Measurements from ENCODE around the gene LINC01488. TPM values are rescaled to one million over a fixed set of nuclear protein-coding genes. Genes with fewer than 3 reads are reported as not detected.

LINC01488 gene
- total RNA-seq, 1 experiment from 2014 or later: not detected

DNA sequence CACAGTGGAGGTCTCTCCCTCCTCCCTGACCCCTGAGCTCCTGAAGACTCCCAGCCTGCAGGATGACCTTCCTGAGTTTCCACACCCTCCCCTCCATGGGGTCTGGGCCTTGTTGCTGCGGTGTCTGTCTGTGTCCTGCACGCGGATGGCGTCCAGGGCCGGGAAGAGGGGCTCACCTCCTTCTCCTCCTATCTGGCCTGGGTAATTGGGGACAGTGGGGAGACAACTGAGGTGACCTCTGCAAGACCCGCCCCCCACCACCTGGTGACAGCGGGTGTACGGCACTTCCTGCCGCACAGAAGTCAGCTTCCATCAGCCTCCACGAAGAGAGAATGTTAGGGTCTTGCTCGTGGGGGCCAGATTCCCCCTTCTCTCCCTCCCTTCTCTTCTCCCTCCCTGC lies 31.7 kb downstream of the LINC01488 start:
- TF ChIP-seq, protein P1, sequence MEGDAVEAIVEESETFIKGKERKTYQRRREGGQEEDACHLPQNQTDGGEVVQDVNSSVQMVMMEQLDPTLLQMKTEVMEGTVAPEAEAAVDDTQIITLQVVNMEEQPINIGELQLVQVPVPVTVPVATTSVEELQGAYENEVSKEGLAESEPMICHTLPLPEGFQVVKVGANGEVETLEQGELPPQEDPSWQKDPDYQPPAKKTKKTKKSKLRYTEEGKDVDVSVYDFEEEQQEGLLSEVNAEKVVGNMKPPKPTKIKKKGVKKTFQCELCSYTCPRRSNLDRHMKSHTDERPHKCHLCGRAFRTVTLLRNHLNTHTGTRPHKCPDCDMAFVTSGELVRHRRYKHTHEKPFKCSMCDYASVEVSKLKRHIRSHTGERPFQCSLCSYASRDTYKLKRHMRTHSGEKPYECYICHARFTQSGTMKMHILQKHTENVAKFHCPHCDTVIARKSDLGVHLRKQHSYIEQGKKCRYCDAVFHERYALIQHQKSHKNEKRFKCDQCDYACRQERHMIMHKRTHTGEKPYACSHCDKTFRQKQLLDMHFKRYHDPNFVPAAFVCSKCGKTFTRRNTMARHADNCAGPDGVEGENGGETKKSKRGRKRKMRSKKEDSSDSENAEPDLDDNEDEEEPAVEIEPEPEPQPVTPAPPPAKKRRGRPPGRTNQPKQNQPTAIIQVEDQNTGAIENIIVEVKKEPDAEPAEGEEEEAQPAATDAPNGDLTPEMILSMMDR (IDR thresholded peaks at IDR 0.05; ENCODE audit: insufficient read depth in 1 of 2, low read depth in 1 of 2, low read length in 1 of 2, severe bottlenecking in 1 of 2, unreplicated experiment in 1 of 2): no peak

DNA sequence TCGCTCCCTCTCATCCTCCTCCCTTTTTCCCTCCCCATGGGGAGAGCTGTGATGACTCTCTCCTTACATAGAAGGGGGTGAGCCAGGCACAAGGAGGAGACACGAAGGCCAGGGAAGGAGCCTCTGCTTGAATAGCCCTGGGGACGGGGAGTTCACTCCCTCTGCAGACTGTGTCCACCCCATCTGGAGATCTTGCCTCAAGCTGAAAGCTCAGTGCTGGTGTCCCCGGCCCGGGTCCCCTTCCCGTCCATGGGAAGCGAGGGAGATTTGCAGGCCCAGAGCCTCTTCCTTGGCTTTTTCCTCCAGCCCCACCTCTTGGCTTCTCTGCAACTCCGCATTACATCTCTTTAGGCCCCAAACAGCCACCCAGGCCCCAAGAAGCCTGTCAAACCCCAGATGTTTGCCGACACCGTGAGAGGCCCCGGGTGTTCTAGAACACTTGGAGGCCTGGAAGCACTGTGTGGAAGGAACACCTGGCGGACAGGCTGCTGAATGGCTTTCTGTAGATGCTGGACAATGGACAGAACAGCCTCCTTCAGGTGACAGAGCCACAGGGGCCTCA lies 32.3 kb downstream of the LINC01488 start:
- no peaks in the 10 kb centered on the region for H3K36me3 Mint-ChIP-seq (ENCODE audit: insufficient read depth, unreplicated experiment)
- H3K27ac Mint-ChIP-seq (ENCODE audit: unreplicated experiment): peak overlapping the region; percentile 48
- peaks cover 5% of the 10 kb centered on the region; the same call in 1 of the 2 replicates for H3K4me1 ChIP-seq
- TF ChIP-seq, protein P1 (IDR thresholded peaks at IDR 0.05; ENCODE audit: insufficient read depth in 1 of 2, low read depth in 1 of 2, low read length in 1 of 2, severe bottlenecking in 1 of 2, unreplicated experiment in 1 of 2): no peak
- no peak overlapping the region for H3K4me3 ChIP-seq (ENCODE audit: low read depth, low read length)
- intact Hi-C loops (cut with micrococcal nuclease; ENCODE audit: unreplicated experiment): no loop called here
- ChIA-PET CTCF (interaction anchor here (0.6 kb wide), 1 partner anchor 63 kb away, joined by 3 read pairs; no protein-coding TSS in a partner anchor), POLR2A (interaction anchor here (0.6 kb wide), 1 partner anchor 77 kb away, joined by 5 read pairs; no protein-coding TSS in a partner anchor)
- peak in 1 of 2 experiments; percentile 36 for DNase-seq
- H3K9me3 Mint-ChIP-seq (ENCODE audit: unreplicated experiment): peaks cover 19% of the 10 kb centered on the region
- no peaks in the 10 kb centered on the region for H3K36me3 ChIP-seq (ENCODE audit: control insufficient read depth, insufficient read depth, low read length)
- H3K9me3 ChIP-seq: peaks cover 10% of the 10 kb centered on the region
- H3K27me3 Mint-ChIP-seq (ENCODE audit: insufficient read depth, unreplicated experiment): no peaks in the 10 kb centered on the region
- no peak overlapping the region for H3K4me3 Mint-ChIP-seq (ENCODE audit: unreplicated experiment)
- peaks cover 7% of the 10 kb centered on the region for H3K4me1 Mint-ChIP-seq (ENCODE audit: low read depth, unreplicated experiment)
- H3K27me3 ChIP-seq (replicated peaks; ENCODE audit: control insufficient read depth, insufficient read depth, low read length): no peaks in the 10 kb centered on the region
- BruUV-seq (replicated peaks): no TSS peak

More for the DNA sequence above, 31.7 kb downstream of the LINC01488 start:
- H3K36me3 Mint-ChIP-seq (ENCODE audit: insufficient read depth, unreplicated experiment): no peaks in the 10 kb centered on the region
- Histone ChIP-seq H3K36me3 (ENCODE audit: control insufficient read depth, insufficient read depth, low read length) (no peaks in the 10 kb centered on the region), H3K4me3 (ENCODE audit: low read depth, low read length) (no peak overlapping the region), H3K27me3 (replicated peaks; ENCODE audit: control insufficient read depth, insufficient read depth, low read length) (no peaks in the 10 kb centered on the region), H3K9me3 (peaks cover 7% of the 10 kb centered on the region), H3K4me1 (peaks cover 5% of the 10 kb centered on the region; the same call in 1 of the 2 replicates)
- intact Hi-C loops (cut with micrococcal nuclease; ENCODE audit: unreplicated experiment): no loop called here
- no peak overlapping the region for H3K4me3 Mint-ChIP-seq (ENCODE audit: unreplicated experiment)
- CTCF ChIA-PET: no interaction called here
- peaks cover 7% of the 10 kb centered on the region for H3K4me1 Mint-ChIP-seq (ENCODE audit: low read depth, unreplicated experiment)
- no TSS peak for BruUV-seq (replicated peaks)
- POLR2A ChIA-PET: no interaction called here
- peaks cover 14% of the 10 kb centered on the region for H3K9me3 Mint-ChIP-seq (ENCODE audit: unreplicated experiment)
- peak overlapping the region; percentile 48 for H3K27ac Mint-ChIP-seq (ENCODE audit: unreplicated experiment)
- no peaks in the 10 kb centered on the region for H3K27me3 Mint-ChIP-seq (ENCODE audit: insufficient read depth, unreplicated experiment)
- peak in 1 of 2 experiments; percentile 30 for DNase-seq

DNA sequence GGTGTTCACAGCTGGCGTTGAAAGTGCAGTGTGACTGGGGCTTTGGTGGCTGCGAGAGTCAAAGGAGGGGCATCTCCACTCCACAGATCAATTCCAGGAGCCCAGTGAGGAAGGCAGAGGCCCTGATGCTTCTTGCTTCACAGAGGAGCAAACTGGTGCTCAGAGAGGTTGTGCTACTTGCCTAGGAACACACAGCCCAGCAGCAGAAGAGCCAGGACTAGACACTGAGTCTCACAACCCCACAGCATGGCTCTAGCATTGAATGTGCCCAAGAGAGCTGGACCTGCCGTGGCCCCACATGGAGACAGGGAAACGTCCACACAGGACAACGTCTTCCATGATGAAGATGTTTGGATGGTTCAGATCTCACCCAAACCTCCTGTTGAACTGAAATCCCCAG lies 33.3 kb downstream of the LINC01488 start:
- Histone ChIP-seq H3K4me3 (ENCODE audit: low read depth, low read length) (no peak overlapping the region), H3K9me3 (peaks cover 10% of the 10 kb centered on the region), H3K36me3 (ENCODE audit: control insufficient read depth, insufficient read depth, low read length) (no peaks in the 10 kb centered on the region), H3K4me1 (peaks cover 5% of the 10 kb centered on the region; the same call in 1 of the 2 replicates), H3K27me3 (replicated peaks; ENCODE audit: control insufficient read depth, insufficient read depth, low read length) (no peaks in the 10 kb centered on the region)
- no TSS peak for BruUV-seq (replicated peaks)
- TF ChIP-seq, protein P1 (IDR thresholded peaks at IDR 0.05; ENCODE audit: insufficient read depth in 1 of 2, low read depth in 1 of 2, low read length in 1 of 2, severe bottlenecking in 1 of 2, unreplicated experiment in 1 of 2): no peak
- peaks cover 7% of the 10 kb centered on the region for H3K4me1 Mint-ChIP-seq (ENCODE audit: low read depth, unreplicated experiment)
- no peaks in the 10 kb centered on the region for H3K27me3 Mint-ChIP-seq (ENCODE audit: insufficient read depth, unreplicated experiment)
- CTCF ChIA-PET: no interaction called here
- POLR2A ChIA-PET: no interaction called here
- no peak overlapping the region for H3K4me3 Mint-ChIP-seq (ENCODE audit: unreplicated experiment)
- no peaks in the 10 kb centered on the region for H3K36me3 Mint-ChIP-seq (ENCODE audit: insufficient read depth, unreplicated experiment)
- peaks cover 25% of the 10 kb centered on the region for H3K9me3 Mint-ChIP-seq (ENCODE audit: unreplicated experiment)
- peak in 1 of 2 experiments; percentile 18 for DNase-seq
- intact Hi-C loops (cut with micrococcal nuclease; ENCODE audit: unreplicated experiment): no loop called here
- no peak overlapping the region for H3K27ac Mint-ChIP-seq (ENCODE audit: unreplicated experiment)
